Hematopoietic multipotent progenitor cell (in vitro differentiated cells): Measurements from ENCODE around the gene SORL1. TPM values are rescaled to one million over a fixed set of nuclear protein-coding genes. Genes with fewer than 3 reads are reported as not detected.

Source experiments
- DNase-seq, 3 donors: peaks; one replicate each; pipeline ENCODE4 v3.0.0-alpha.2; 2011 to 2015; ENCODE audit warnings: low read depth in 2 of 3, low spot score in 2 of 3
- total RNA-seq: library from RNA; depleted of rRNA; stranded (reverse); fragments of >200 nt; gene quantifications from one replicate; pipeline ENCODE4 v1.2.3, GENCODE V29; 2012

The SORL1 gene
- total RNA-seq, 1 donor: 260 TPM

GRCh38 chr11:121672630-121673487 is 220.7 kb downstream of the SORL1 start:
- DNase-seq: no peak

- DNase-seq: no peak
Measured at GRCh38 chr11:121681550-121682268, 229.6 kb downstream of the SORL1 start.

Other genes with a start within 250 kb of the SORL1 start
- 24.8 TPM for gene SC5D, start 159.5 kb upstream of the SORL1 start, total RNA-seq